OCI-LY7 (cell line): ENCODE results near the gene PLK5. TPM values are rescaled to one million over a fixed set of nuclear protein-coding genes. Genes with fewer than 3 reads are reported as not detected.
"Not testable (repeated sequence)": the region's sequence is repeated elsewhere in the genome, so short reads cannot be mapped to it uniquely, and the experiment has no call there.

Source experiments
- BruUV-seq: library from RNA; stranded (reverse); fragments of 400-500 nt; replicated peaks from 2 replicates; lab custom pipeline; 2021; lab: Mats Ljungman, UMichigan
- CTCF ChIA-PET: fragments of 300-600 bp; sonication (Branson Sonifier 250); formaldehyde crosslinking; loops from one replicate; lab custom pipeline; 2022; ENCODE audit warnings: antibody characterized with exemption; ENCODE audit not compliant: unreplicated experiment; lab: Charles Lee
- POLR2A ChIA-PET: fragments of 300-600 bp; sonication (Branson Sonifier 250); formaldehyde crosslinking; loops from one replicate; lab custom pipeline; 2022; ENCODE audit warnings: antibody characterized with exemption; lab: Charles Lee
- DNase-seq: peaks from one replicate; pipeline ENCODE4 v3.0.0-alpha.2; 2015; ENCODE audit warnings: low spot score
- H2AFZ ChIP-seq: fragments of 200-600 bp; sonication (generic), shearing (Covaris generic); 2 replicates; pipeline ENCODE4 v1.6.1; 2014; ENCODE audit warnings: mild to moderate bottlenecking, antibody characterized with exemption, low read length, moderate library complexity
- H3K27ac ChIP-seq: fragments of 200-600 bp; sonication (generic); 2 replicates; pipeline ENCODE4 v1.5.1; 2014; ENCODE audit warnings: mixed run types, low read depth, mild to moderate bottlenecking, moderate library complexity, low read length, inconsistent platforms; ENCODE audit not compliant: poor library complexity, severe bottlenecking
- H3K36me3 ChIP-seq: fragments of 200-600 bp; sonication (generic); 2 replicates; pipeline ENCODE4 v1.6.1; 2014; ENCODE audit warnings: mild to moderate bottlenecking, antibody characterized with exemption, low read length, moderate library complexity, mixed read lengths; ENCODE audit not compliant: insufficient read depth
- H3K4me1 ChIP-seq: fragments of 200-600 bp; sonication (generic); 2 replicates; pipeline ENCODE4 v1.5.1; 2014; ENCODE audit warnings: mild to moderate bottlenecking, low read length; ENCODE audit not compliant: insufficient read depth, poor library complexity, severe bottlenecking
- H3K4me2 ChIP-seq: fragments of 200-600 bp; sonication (generic); 2 replicates; pipeline ENCODE4 v1.6.1; 2014; ENCODE audit warnings: mild to moderate bottlenecking, low read length
- H3K4me3 ChIP-seq: fragments of 200-600 bp; sonication (generic); 2 replicates; pipeline ENCODE4 v1.5.1; 2014; ENCODE audit warnings: mild to moderate bottlenecking, low read depth, low read length; ENCODE audit not compliant: poor library complexity, severe bottlenecking
- H3K79me2 ChIP-seq: fragments of 200-600 bp; sonication (generic); 2 replicates; pipeline ENCODE4 v1.6.1; 2016; ENCODE audit warnings: low read depth, mild to moderate bottlenecking, low read length, moderate library complexity, mixed read lengths; ENCODE audit not compliant: insufficient read depth
- H3K9me2 ChIP-seq: fragments of 200-600 bp; sonication (generic); 2 replicates; pipeline ENCODE4 v1.6.1; 2016; ENCODE audit warnings: mild to moderate bottlenecking, low read length, mixed read lengths; ENCODE audit not compliant: insufficient read depth
- H3K9me3 ChIP-seq: fragments of 200-600 bp; sonication (generic); 2 replicates; pipeline ENCODE4 v1.6.1; 2014; ENCODE audit warnings: mild to moderate bottlenecking, mixed run types, low read length, mixed read lengths
- H4K20me1 ChIP-seq: fragments of 200-600 bp; sonication (generic); 2 replicates; pipeline ENCODE4 v1.6.1; 2014; ENCODE audit warnings: mild to moderate bottlenecking, antibody characterized with exemption, low read length, moderate library complexity, mixed read lengths; ENCODE audit not compliant: insufficient read depth
- EZH2phosphoT487 ChIP-seq: fragments of 200-600 bp; sonication (generic); IDR thresholded peaks from 2 replicates; pipeline ENCODE4 v1.6.1; 2018; ENCODE audit warnings: low read depth, borderline replicate concordance, mild to moderate bottlenecking, mixed run types, antibody characterized with exemption, low read length, moderate library complexity, mixed read lengths
- intact Hi-C: fragments of 100-400 bp; cut with micrococcal nuclease; formaldehyde crosslinking; loops from one replicate; pipeline ENCODE4 v1.10.0; 2022; ENCODE audit not compliant: unreplicated experiment
- total RNA-seq, 2 experiments: library from RNA; depleted of rRNA in 1 of 2; stranded (reverse); fragments of >200 nt in 1 of 2; shearing (Covaris generic) in 1 of 2; gene quantifications; 2 replicates each; pipeline ENCODE4 v1.2.3, GENCODE V29; 2014 to 2022
- TF ChIP-seq, protein P1 (sequence below): fragments of 200-600 bp; sonication (generic); conservative IDR thresholded peaks from 2 replicates; pipeline ENCODE4 v1.5.1; 2014; ENCODE audit warnings: mild to moderate bottlenecking, antibody characterized with exemption, low read length, moderate library complexity, mixed read lengths

Gene PLK5
- total RNA-seq, 2 experiments from 2014 or later = 0.17 TPM; not detected in 1

DNA sequence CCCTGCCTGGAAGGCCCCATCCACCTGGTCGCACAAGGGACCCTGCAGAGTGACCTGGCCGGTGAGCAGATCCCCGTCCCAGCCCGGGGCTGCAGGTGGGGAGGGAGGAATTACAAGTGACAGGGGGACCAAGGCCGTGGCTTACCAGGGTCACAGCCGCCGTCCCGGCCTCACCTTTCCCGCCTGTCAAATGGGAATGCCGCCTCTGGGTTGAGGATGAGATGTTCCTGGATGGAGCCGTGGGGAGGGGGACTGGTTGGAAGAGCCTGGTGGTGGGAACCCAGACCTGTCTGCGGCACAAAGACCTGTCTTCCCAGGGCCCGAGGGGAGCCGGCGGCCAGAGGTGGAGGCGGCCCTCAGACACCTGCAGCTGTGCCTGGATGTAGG is 5.5 kb downstream of the PLK5 start:
- no peak for DNase-seq
- POLR2A ChIA-PET = no interaction called here

DNA sequence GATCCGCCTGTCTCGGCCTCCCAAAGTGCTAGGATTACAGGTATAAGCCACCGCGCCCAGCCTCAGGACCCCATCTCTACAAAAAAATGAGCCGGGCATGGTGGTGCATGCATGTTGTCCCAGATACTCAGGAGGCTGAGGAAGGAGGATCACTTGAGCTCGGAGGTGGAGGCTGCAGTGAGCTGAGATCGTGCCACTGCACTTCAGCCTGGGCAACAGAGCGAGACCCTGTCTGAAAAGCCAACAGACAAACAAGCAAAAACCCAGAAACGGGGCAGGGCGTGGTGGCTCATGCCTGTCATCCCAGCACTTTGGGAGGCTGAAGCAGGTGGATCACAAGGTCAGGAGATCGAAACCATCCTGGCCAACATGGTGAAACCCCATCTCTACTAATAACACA is 7.0 kb downstream of the PLK5 start:
- H3K9me2 ChIP-seq, H2AFZ ChIP-seq, H3K79me2 ChIP-seq, DNase-seq, H4K20me1 ChIP-seq, POLR2A ChIA-PET, H3K36me3 ChIP-seq, H3K4me2 ChIP-seq, CTCF ChIA-PET, H3K27ac ChIP-seq, H3K4me1 ChIP-seq, H3K9me3 ChIP-seq, H3K4me3 ChIP-seq, intact Hi-C loops, BruUV-seq: not testable (repeated sequence)

More for the DNA sequence above, 5.5 kb downstream of the PLK5 start:
- no peak for TF ChIP-seq EZH2phosphoT487
- TF ChIP-seq, protein P1, sequence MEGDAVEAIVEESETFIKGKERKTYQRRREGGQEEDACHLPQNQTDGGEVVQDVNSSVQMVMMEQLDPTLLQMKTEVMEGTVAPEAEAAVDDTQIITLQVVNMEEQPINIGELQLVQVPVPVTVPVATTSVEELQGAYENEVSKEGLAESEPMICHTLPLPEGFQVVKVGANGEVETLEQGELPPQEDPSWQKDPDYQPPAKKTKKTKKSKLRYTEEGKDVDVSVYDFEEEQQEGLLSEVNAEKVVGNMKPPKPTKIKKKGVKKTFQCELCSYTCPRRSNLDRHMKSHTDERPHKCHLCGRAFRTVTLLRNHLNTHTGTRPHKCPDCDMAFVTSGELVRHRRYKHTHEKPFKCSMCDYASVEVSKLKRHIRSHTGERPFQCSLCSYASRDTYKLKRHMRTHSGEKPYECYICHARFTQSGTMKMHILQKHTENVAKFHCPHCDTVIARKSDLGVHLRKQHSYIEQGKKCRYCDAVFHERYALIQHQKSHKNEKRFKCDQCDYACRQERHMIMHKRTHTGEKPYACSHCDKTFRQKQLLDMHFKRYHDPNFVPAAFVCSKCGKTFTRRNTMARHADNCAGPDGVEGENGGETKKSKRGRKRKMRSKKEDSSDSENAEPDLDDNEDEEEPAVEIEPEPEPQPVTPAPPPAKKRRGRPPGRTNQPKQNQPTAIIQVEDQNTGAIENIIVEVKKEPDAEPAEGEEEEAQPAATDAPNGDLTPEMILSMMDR = no peak
- intact Hi-C loops = no loop called here
- Histone ChIP-seq H3K27ac (no peak overlapping the region), H3K4me1 (no peaks in the 10 kb centered on the region), H3K4me2 (no peak overlapping the region), H3K4me3 (no peak overlapping the region), H3K79me2 (no peaks in the 10 kb centered on the region), H3K9me3 (no peaks in the 10 kb centered on the region), H2AFZ (no peak overlapping the region), H3K9me2 (no peaks in the 10 kb centered on the region), H4K20me1 (no peaks in the 10 kb centered on the region), H3K36me3 (no peaks in the 10 kb centered on the region)
- CTCF ChIA-PET = interaction anchor here (0.6 kb wide), 1 partner anchor 261 kb away, joined by 3 read pairs; no protein-coding TSS in a partner anchor
- no TSS peak for BruUV-seq

DNA sequence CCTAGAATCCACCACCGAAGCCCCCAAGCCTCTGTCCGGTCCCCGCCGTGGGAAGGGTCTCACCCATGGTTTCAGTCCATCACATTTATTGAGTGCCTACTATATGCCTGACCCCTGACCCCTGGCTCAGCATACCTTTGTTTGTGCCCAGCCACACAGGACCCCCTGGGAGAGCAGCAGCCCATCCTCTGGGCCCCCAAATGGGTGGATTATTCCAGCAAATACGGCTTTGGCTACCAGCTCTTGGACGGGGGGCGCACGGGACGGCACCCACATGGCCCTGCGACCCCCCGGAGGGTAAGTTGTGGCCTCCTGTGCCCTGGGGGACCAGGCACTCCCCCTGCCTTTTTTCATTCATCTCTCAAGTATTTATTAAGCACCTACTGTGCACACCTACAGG is 7.7 kb downstream of the PLK5 start:
- ChIA-PET POLR2A (no interaction called here), CTCF (no interaction called here)
- Histone ChIP-seq H3K27ac (no peak overlapping the region), H3K9me2 (no peaks in the 10 kb centered on the region), H3K4me2 (no peak overlapping the region), H3K4me3 (no peak overlapping the region), H3K4me1 (no peaks in the 10 kb centered on the region), H3K79me2 (no peaks in the 10 kb centered on the region), H3K9me3 (no peaks in the 10 kb centered on the region), H3K36me3 (no peaks in the 10 kb centered on the region), H4K20me1 (no peaks in the 10 kb centered on the region), H2AFZ (no peak overlapping the region)
- DNase-seq = no peak
- TF ChIP-seq, protein P1 = no peak
- no peak for TF ChIP-seq EZH2phosphoT487
- intact Hi-C loops = no loop called here
- no TSS peak for BruUV-seq
